Measurements from ENCODE around the gene AXIN2. TPM values are rescaled to one million over a fixed set of nuclear protein-coding genes. Genes with fewer than 3 reads are reported as not detected.

Gene AXIN2
- total RNA-seq, 1 experiment from 2014 or later, result 10.7 TPM

DNA sequence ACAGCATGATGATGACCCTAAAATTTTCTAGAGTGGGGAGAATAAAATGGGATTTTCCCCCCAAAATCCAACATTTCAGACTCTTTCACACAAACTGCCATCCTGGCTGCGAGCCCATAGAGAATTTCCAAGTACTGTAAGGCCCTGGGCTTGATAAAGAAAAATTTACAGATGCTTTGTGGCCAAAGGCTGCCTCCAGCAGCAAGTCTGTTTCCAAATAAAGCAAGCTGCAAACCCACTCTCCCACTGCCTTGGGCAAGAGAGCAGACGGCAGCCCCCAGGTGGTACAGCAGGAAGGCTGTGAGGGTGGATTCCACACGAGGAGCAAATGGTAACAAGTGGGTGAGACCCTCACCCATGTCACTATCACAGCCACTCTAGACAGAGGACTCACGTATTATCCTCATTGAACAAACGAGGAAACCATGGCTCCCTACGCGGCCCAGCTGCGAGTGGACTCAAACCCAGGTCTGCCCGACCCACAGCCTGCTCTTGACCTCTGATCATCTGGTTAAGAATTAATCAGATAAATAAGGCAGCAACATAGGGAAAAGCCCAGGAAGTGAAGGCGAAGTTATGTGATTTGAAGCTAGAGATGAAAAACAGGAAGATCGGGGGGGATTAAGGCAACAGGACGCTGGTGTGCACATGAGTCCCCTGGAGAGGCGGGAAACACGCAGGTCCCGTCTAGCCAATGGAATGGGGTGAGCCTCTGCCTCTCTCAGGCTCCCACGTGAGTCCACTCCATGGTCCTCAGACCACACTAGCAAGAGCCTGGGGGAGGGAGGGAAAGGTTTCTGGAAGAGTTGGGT is 37.4 kb downstream of the AXIN2 start:
- POLR2A ChIA-PET (ENCODE audit: low non-redundant PET), result no interaction called here

DNA sequence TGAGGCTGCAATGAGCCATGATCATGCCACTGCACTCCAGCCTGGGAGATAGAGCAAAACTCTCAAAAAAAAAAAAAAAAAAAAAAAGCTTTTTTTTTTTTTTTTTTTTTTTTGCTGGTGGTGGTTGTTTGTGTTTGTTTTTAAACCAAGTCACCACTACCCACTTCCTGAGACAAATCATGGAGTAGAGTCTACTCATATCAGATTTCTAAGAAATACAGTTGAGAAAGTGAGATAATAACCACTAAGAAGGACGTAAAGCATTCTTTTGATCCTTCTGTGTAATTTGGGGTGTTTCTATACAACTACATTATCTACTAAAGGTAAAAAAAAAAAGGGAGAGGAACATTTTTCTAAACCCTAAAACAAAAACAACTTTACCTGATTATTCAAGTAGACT is 38.0 kb downstream of the AXIN2 start:
- no peak overlapping the region for H3K4me3 ChIP-seq (ENCODE audit: low read depth, low read length, poor library complexity, severe bottlenecking)
- H3K27ac ChIP-seq (ENCODE audit: low read depth, low read length, poor library complexity, severe bottlenecking), result no peak overlapping the region
- ChIA-PET CTCF (interaction anchor here (0.6 kb wide), 4 partner anchors 16 to 642 kb away, joined by 5 to 10 read pairs (median 7); no protein-coding TSS in a partner anchor), POLR2A (ENCODE audit: low non-redundant PET) (no interaction called here)
- no peak for DNase-seq (ENCODE audit: low spot score)
- H3K36me3 ChIP-seq (ENCODE audit: insufficient read depth, low read length, poor library complexity, severe bottlenecking), result no peaks in the 10 kb centered on the region
- intact Hi-C loops (cut with micrococcal nuclease; ENCODE audit: unreplicated experiment), result no loop called here
- peaks cover 6% of the 10 kb centered on the region for H3K4me1 ChIP-seq (ENCODE audit: insufficient read depth, low read length, poor library complexity, severe bottlenecking)
- no TSS peak for BruUV-seq (replicated peaks)
- no peaks in the 10 kb centered on the region for H3K27me3 ChIP-seq (replicated peaks; ENCODE audit: insufficient read depth, low read depth, low read length, poor library complexity)
- no peaks in the 10 kb centered on the region for H3K9me3 ChIP-seq (ENCODE audit: low read depth, low read length, poor library complexity, severe bottlenecking)
- TF ChIP-seq EZH2 (IDR thresholded peaks at IDR 0.05; ENCODE audit: borderline replicate concordance, low read depth, low read length, poor library complexity, severe bottlenecking), result no peak
- TF ChIP-seq CTCF (conservative IDR thresholded peaks at IDR 0.05; ENCODE audit: low read depth, low read length), result no peak

More for the DNA sequence above, 37.4 kb downstream of the AXIN2 start:
- DNase-seq (ENCODE audit: low spot score), result no peak
- Histone ChIP-seq H3K9me3 (ENCODE audit: low read depth, low read length, poor library complexity, severe bottlenecking) (no peaks in the 10 kb centered on the region), H3K4me1 (ENCODE audit: insufficient read depth, low read length, poor library complexity, severe bottlenecking) (peaks cover 6% of the 10 kb centered on the region), H3K27ac (ENCODE audit: low read depth, low read length, poor library complexity, severe bottlenecking) (no peak overlapping the region), H3K4me3 (ENCODE audit: low read depth, low read length, poor library complexity, severe bottlenecking) (no peak overlapping the region), H3K36me3 (ENCODE audit: insufficient read depth, low read length, poor library complexity, severe bottlenecking) (no peaks in the 10 kb centered on the region), H3K27me3 (replicated peaks; ENCODE audit: insufficient read depth, low read depth, low read length, poor library complexity) (no peaks in the 10 kb centered on the region)
- CTCF ChIA-PET, result interaction anchor here (0.6 kb wide), 2 partner anchors 295 to 642 kb away, joined by 5 to 6 read pairs; no protein-coding TSS in a partner anchor
- no peak for TF ChIP-seq CTCF (conservative IDR thresholded peaks at IDR 0.05; ENCODE audit: low read depth, low read length)
- TF ChIP-seq EZH2 (IDR thresholded peaks at IDR 0.05; ENCODE audit: borderline replicate concordance, low read depth, low read length, poor library complexity, severe bottlenecking), result no peak
- intact Hi-C loops (cut with micrococcal nuclease; ENCODE audit: unreplicated experiment), result no loop called here
- no TSS peak for BruUV-seq (replicated peaks)

- Histone ChIP-seq H3K4me3 (ENCODE audit: low read depth, low read length, poor library complexity, severe bottlenecking) (no peak overlapping the region), H3K27ac (ENCODE audit: low read depth, low read length, poor library complexity, severe bottlenecking) (no peak overlapping the region), H3K4me1 (ENCODE audit: insufficient read depth, low read length, poor library complexity, severe bottlenecking) (peaks cover 6% of the 10 kb centered on the region), H3K27me3 (replicated peaks; ENCODE audit: insufficient read depth, low read depth, low read length, poor library complexity) (no peaks in the 10 kb centered on the region), H3K9me3 (ENCODE audit: low read depth, low read length, poor library complexity, severe bottlenecking) (no peaks in the 10 kb centered on the region), H3K36me3 (ENCODE audit: insufficient read depth, low read length, poor library complexity, severe bottlenecking) (no peaks in the 10 kb centered on the region)
- no peak for DNase-seq (ENCODE audit: low spot score)
- intact Hi-C loops (cut with micrococcal nuclease; ENCODE audit: unreplicated experiment), result no loop called here
- POLR2A ChIA-PET (ENCODE audit: low non-redundant PET), result no interaction called here
- no peak for TF ChIP-seq EZH2 (IDR thresholded peaks at IDR 0.05; ENCODE audit: borderline replicate concordance, low read depth, low read length, poor library complexity, severe bottlenecking)
- no TSS peak for BruUV-seq (replicated peaks)
- CTCF ChIA-PET, result interaction anchor here (0.6 kb wide), 3 partner anchors 16 to 294 kb away, joined by 6 to 10 read pairs (median 8); no protein-coding TSS in a partner anchor
These were observed 38.6 kb downstream of the AXIN2 start for GRCh38 chr17:65522751-65523404.
